HepG2 (cell line): ENCODE measurements around the gene MRPL50. TPM values are rescaled to one million over a fixed set of nuclear protein-coding genes. Genes with fewer than 3 reads are reported as not detected.

Experiments used
- ATAC-seq: fragments of 200-7000 bp; cut with Tn5 transposase; 3 replicates; pipeline ENCODE4 v1.9.1; 2020; ENCODE audit warnings: mild to moderate bottlenecking, moderate library complexity
- BruUV-seq: library from RNA; stranded (reverse); fragments of 400-500 nt; replicated peaks from 2 replicates; lab custom pipeline; 2021; lab: Mats Ljungman, UMichigan
- CTCF ChIA-PET: fragments of 300-600 bp; formaldehyde crosslinking; extraction: SDS; loops from one replicate; lab custom pipeline; 2021; ENCODE audit warnings: low total read pairs, inconsistent platforms, low intra/inter-chr PET ratio; lab: Yijun Ruan, JAX
- POLR2A ChIA-PET: fragments of 350-600 bp; sonication (Branson Sonifier 250); formaldehyde crosslinking; loops from one replicate; lab custom pipeline; 2020; ENCODE audit warnings: antibody characterized with exemption, inconsistent platforms; lab: Yijun Ruan, JAX
- DNase-seq: peaks from one replicate; pipeline ENCODE4 v3.0.0-alpha.2; 2015; ENCODE audit warnings: low spot score
- FAIRE-seq: peaks from 3 replicates; lab custom pipeline; 2011; peaks lifted over from hg19 to GRCh38; lab: Jason Lieb, UNC
- H2AFZ ChIP-seq: one replicate; pipeline ENCODE4 v1.6.1; 2011; ENCODE audit warnings: low read length, inconsistent platforms
- H3K27ac ChIP-seq: fragments of 300-600 bp; 3 replicates; pipeline ENCODE4 v1.8.0; 2011; ENCODE audit warnings: mixed run types, mild to moderate bottlenecking, mixed read lengths, low read length, inconsistent platforms; ENCODE audit not compliant: insufficient read depth; ENCODE audit errors: extremely low read length
- H3K27me3 ChIP-seq, 2 experiments: fragments of 200-600 bp in 1 of 2; 2 replicates in 1 of 2; 3 replicates in 1 of 2; pipeline versions ENCODE4 v1.6.0 to v1.8.0; 2011; ENCODE audit warnings: low read length in 2 of 2, mild to moderate bottlenecking in 2 of 2, moderate library complexity in 2 of 2, inconsistent platforms in 1 of 2; ENCODE audit not compliant: insufficient read depth in 2 of 2, control insufficient read depth in 1 of 2
- H3K36me3 ChIP-seq, 2 experiments: fragments of 200-600 bp in 1 of 2; replicated peaks in 1 of 2; 2 replicates in 1 of 2; 3 replicates in 1 of 2; pipeline versions ENCODE4 v1.5.1 to v1.8.0; 2011; ENCODE audit warnings: low read length in 2 of 2, inconsistent platforms in 1 of 2; ENCODE audit not compliant: insufficient read depth in 2 of 2, control insufficient read depth in 1 of 2
- H3K4me1 ChIP-seq: 2 replicates; pipeline ENCODE4 v1.5.1; 2012; ENCODE audit warnings: low read length, inconsistent platforms; ENCODE audit not compliant: insufficient read depth
- H3K4me2 ChIP-seq: 2 replicates; pipeline ENCODE4 v1.6.0; 2011; ENCODE audit warnings: low read depth, low read length, inconsistent platforms
- H3K4me3 ChIP-seq, 3 experiments: fragments of 200-600 bp in 1 of 3; sonication (generic), shearing (Covaris generic) in 1 of 3; replicated peaks in 1 of 3; 2 replicates each; pipeline ENCODE4 v1.5.1; 2011 to 2016; ENCODE audit warnings: low read length in 3 of 3, inconsistent platforms in 2 of 3, low read depth in 2 of 3, mild to moderate bottlenecking in 2 of 3, control low read depth in 1 of 3, mixed read lengths in 1 of 3; ENCODE audit not compliant: insufficient read depth in 1 of 3
- H3K79me2 ChIP-seq: one replicate; pipeline ENCODE4 v1.6.1; 2011; ENCODE audit warnings: low read length, inconsistent platforms; ENCODE audit not compliant: insufficient read depth
- H3K9ac ChIP-seq: 2 replicates; pipeline ENCODE4 v1.6.0; 2011; ENCODE audit warnings: mild to moderate bottlenecking, low read depth, low read length, inconsistent platforms; ENCODE audit not compliant: insufficient read depth
- H3K9me3 ChIP-seq: 2 replicates; pipeline ENCODE4 v1.5.1; 2012; ENCODE audit warnings: mild to moderate bottlenecking, low read length
- H4K20me1 ChIP-seq: 2 replicates; pipeline ENCODE4 v1.6.0; 2011; ENCODE audit warnings: inconsistent platforms, mild to moderate bottlenecking, low read length, moderate library complexity; ENCODE audit not compliant: insufficient read depth
- GFI1 ChIP-seq: sonication (generic); formaldehyde crosslinking; IDR thresholded peaks from 2 replicates; pipeline ENCODE4 v1.5.0; 2020; ENCODE audit warnings: missing genetic modification reagents, mild to moderate bottlenecking, borderline replicate concordance
- HNRNPH1 ChIP-seq: fragments of 200-400 bp; formaldehyde crosslinking; optimal IDR thresholded peaks from 2 replicates; pipeline ENCODE3; 2017; ENCODE audit warnings: mild to moderate bottlenecking, low read depth, low read length
- NFE2L1 ChIP-seq: sonication (generic); formaldehyde crosslinking; IDR thresholded peaks from 2 replicates; pipeline ENCODE4 v1.4.0; 2020; ENCODE audit warnings: missing genetic modification reagents, mild to moderate bottlenecking, borderline replicate concordance
- PRMT3 ChIP-seq: sonication (generic); formaldehyde crosslinking; IDR thresholded peaks from 2 replicates; pipeline ENCODE4 v1.8.1; 2022; ENCODE audit warnings: low read depth, mild to moderate bottlenecking, moderate library complexity, missing genetic modification reagents, borderline replicate concordance
- SIN3B ChIP-seq: fragments of 150-350 bp; IDR thresholded peaks from 2 replicates; pipeline ENCODE4 v1.6.1; 2014; ENCODE audit warnings: low read length
- SSRP1 ChIP-seq: IDR thresholded peaks from 2 replicates; pipeline ENCODE4 v1.6.1; 2016; ENCODE audit warnings: control low read depth
- YEATS4 ChIP-seq: sonication (generic); formaldehyde crosslinking; IDR thresholded peaks from 2 replicates; pipeline ENCODE4 v1.4.0; 2020; ENCODE audit warnings: missing genetic modification reagents, borderline replicate concordance
- ZEB1 ChIP-seq: IDR thresholded peaks from 2 replicates; pipeline ENCODE4 v1.6.1; 2012; ENCODE audit warnings: mild to moderate bottlenecking, low read depth, inconsistent platforms; ENCODE audit not compliant: insufficient replicate concordance
- ZNF367 ChIP-seq: sonication (generic); formaldehyde crosslinking; IDR thresholded peaks from 2 replicates; pipeline ENCODE4 v1.4.0; 2020; ENCODE audit warnings: missing genetic modification reagents, borderline replicate concordance
- ZNF605 ChIP-seq: sonication (generic); formaldehyde crosslinking; IDR thresholded peaks from 2 replicates; pipeline ENCODE4 v1.8.0; 2022; ENCODE audit warnings: mild to moderate bottlenecking, missing genetic modification reagents
- WGBS: methylation state at CpG from one replicate; pipeline ENCODE4 v1.1.6; 2017; ENCODE audit warnings: low lambda C conversion rate; 5-methylcytosine and 5-hydroxymethylcytosine counted together
- in situ Hi-C: cut with HindIII; loops from 2 replicates; pipeline ENCODE4 v1.10.0; 2017; ENCODE audit warnings: low pct_unique_long_range_greater_than_20kb; ENCODE audit not compliant: extremely low pct_ligation_motif_present
- intact Hi-C: fragments of 100-400 bp; cut with micrococcal nuclease; formaldehyde crosslinking; loops from one replicate; pipeline ENCODE4 v1.10.0; 2022; ENCODE audit not compliant: unreplicated experiment
- polyA plus RNA-seq, 8 experiments: library from polyadenylated mRNA; depleted of rRNA in 3 of 8; stranded (reverse) in 7 of 8; unstranded in 1 of 8; fragments of >200 nt; fragmentation: Illumina TruSeq in 4 of 8; extraction: Trizol in 4 of 8; gene quantifications; 2 replicates each; pipeline versions ENCODE4 v1.2.1 to v1.2.3, GENCODE V29; 2011 to 2016; ENCODE audit warnings: low read depth in 4 of 8, missing spikeins in 1 of 8, mixed read lengths in 1 of 8; ENCODE audit not compliant: insufficient read depth in 1 of 8
- total RNA-seq, 5 experiments: library from RNA; depleted of rRNA; stranded (reverse); fragments of >200 nt; fragmentation: Illumina TruSeq; extraction: Trizol; gene quantifications; 2 replicates each; pipeline ENCODE4 v1.2.3, GENCODE V29; 2016; ENCODE audit warnings: low read depth in 1 of 5
- TF ChIP-seq, protein P1 (sequence below): sonication (generic); formaldehyde crosslinking; IDR thresholded peaks from one replicate; pipeline ENCODE4 v1.5.1; 2020; ENCODE audit warnings: mild to moderate bottlenecking, missing genetic modification reagents; ENCODE audit errors: not compliant biosample characterization

Gene MRPL50
- total and polyA plus RNA-seq, 2 of the 13 experiments (the other 11 are each of a cell fraction or from before 2014, with no cell fraction given) = 37.1 to 70.0 TPM

GRCh38 chr9:101429736-101430135, 31.3 kb upstream of the MRPL50 start:
- H3K4me3 ChIP-seq = no peak overlapping the region
- CTCF ChIA-PET = no interaction called here
- TF ChIP-seq SIN3B (no peak), NFE2L1 (CRISPR knock-in tag) (no peak), SSRP1 (CRISPR knock-in tag) (no peak), ZNF605 (peak; percentile 56; the same call in 1 of the 2 replicates), YEATS4 (CRISPR knock-in tag) (no peak), ZNF367 (CRISPR knock-in tag) (0 out of 2 replicates have a peak, but pooled peaks have one; percentile 45), GFI1 (no peak), ZEB1 (no peak), PRMT3 (CRISPR knock-in tag) (no peak), HNRNPH1 (no peak)
- TF ChIP-seq, protein P1, sequence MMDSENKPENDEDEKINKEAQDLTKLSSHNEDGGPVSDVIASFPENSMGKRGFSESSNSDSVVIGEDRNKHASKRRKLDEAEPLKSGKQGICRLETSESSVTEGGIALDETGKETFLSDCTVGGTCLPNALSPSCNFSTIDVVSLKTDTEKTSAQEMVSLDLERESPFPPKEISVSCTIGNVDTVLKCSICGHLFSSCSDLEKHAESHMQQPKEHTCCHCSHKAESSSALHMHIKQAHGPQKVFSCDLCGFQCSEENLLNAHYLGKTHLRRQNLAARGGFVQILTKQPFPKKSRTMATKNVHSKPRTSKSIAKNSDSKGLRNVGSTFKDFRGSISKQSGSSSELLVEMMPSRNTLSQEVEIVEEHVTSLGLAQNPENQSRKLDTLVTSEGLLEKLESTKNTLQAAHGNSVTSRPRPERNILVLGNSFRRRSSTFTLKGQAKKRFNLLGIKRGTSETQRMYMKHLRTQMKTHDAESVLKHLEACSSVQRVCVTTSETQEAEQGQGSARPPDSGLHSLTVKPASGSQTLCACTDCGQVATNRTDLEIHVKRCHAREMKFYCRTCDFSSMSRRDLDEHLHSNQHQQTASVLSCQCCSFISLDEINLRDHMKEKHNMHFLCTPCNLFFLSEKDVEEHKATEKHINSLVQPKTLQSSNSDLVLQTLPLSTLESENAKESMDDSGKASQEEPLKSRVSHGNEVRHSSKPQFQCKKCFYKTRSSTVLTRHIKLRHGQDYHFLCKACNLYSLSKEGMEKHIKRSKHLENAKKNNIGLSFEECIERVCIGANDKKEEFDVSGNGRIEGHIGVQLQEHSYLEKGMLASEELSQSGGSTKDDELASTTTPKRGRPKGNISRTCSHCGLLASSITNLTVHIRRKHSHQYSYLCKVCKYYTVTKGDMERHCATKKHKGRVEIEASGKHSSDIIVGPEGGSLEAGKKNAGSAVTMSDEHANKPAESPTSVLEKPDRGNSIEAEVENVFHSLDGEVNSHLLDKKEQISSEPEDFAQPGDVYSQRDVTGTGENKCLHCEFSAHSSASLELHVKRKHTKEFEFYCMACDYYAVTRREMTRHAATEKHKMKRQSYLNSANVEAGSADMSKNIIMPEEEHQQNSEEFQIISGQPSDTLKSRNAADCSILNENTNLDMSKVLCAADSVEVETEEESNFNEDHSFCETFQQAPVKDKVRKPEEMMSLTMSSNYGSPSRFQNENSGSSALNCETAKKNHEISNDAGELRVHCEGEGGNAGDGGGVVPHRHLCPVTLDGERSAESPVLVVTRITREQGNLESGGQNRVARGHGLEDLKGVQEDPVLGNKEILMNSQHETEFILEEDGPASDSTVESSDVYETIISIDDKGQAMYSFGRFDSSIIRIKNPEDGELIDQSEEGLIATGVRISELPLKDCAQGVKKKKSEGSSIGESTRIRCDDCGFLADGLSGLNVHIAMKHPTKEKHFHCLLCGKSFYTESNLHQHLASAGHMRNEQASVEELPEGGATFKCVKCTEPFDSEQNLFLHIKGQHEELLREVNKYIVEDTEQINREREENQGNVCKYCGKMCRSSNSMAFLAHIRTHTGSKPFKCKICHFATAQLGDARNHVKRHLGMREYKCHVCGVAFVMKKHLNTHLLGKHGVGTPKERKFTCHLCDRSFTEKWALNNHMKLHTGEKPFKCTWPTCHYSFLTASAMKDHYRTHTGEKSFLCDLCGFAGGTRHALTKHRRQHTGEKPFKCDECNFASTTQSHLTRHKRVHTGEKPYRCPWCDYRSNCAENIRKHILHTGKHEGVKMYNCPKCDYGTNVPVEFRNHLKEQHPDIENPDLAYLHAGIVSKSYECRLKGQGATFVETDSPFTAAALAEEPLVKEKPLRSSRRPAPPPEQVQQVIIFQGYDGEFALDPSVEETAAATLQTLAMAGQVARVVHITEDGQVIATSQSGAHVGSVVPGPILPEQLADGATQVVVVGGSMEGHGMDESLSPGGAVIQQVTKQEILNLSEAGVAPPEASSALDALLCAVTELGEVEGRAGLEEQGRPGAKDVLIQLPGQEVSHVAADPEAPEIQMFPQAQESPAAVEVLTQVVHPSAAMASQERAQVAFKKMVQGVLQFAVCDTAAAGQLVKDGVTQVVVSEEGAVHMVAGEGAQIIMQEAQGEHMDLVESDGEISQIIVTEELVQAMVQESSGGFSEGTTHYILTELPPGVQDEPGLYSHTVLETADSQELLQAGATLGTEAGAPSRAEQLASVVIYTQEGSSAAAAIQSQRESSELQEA = no peak
- H3K9ac ChIP-seq = no peak overlapping the region
- no peak overlapping the region for H2AFZ ChIP-seq
- no TSS peak for BruUV-seq
- no peaks in the 10 kb centered on the region for H4K20me1 ChIP-seq
- WGBS = 99% methylated on average over 7 of the region's 7 CpGs
- no peak for FAIRE-seq
- no peak for DNase-seq
- intact Hi-C loops (no loop called here), in situ Hi-C loops (no loop called here)
- H3K4me2 ChIP-seq = no peak overlapping the region
- H3K9me3 ChIP-seq = no peaks in the 10 kb centered on the region
- no peaks in the 10 kb centered on the region for H3K36me3 ChIP-seq
- no peaks in the 10 kb centered on the region for H3K79me2 ChIP-seq
- ATAC-seq = no peak
- H3K4me1 ChIP-seq = peaks cover 88% of the 10 kb centered on the region
- POLR2A ChIA-PET = interaction anchor here (2.7 kb wide), 1 partner anchor 16 kb away, joined by 6 read pairs; no protein-coding TSS in a partner anchor
- H3K27ac ChIP-seq = no peak overlapping the region
- H3K27me3 ChIP-seq = no peaks in the 10 kb centered on the region
